Neural cell (in vitro differentiated cells): ENCODE data around the gene ANKS1B. TPM values are rescaled to one million over a fixed set of nuclear protein-coding genes. Genes with fewer than 3 reads are reported as not detected.

Experiments used
- H2AFZ ChIP-seq: fragments of 200-600, 300-800 bp; sonication (generic), shearing (Covaris generic); 2 replicates; pipeline ENCODE4 v1.6.0; 2014; ENCODE audit warnings: low read depth, mild to moderate bottlenecking, antibody characterized with exemption, low read length, moderate library complexity
- H3F3A ChIP-seq: fragments of 200-600 bp; shearing (Covaris generic); 2 replicates; pipeline ENCODE4 v1.6.1; 2016; ENCODE audit warnings: mild to moderate bottlenecking, moderate library complexity, mixed read lengths, antibody characterized with exemption, low read length; ENCODE audit not compliant: insufficient read depth, poor library complexity, severe bottlenecking
- H3K27ac ChIP-seq: fragments of 200-600, 300-800 bp; sonication (generic), shearing (Covaris generic); 2 replicates; pipeline ENCODE4 v1.5.1; 2014; ENCODE audit warnings: mild to moderate bottlenecking, low read length, moderate library complexity
- H3K27me3 ChIP-seq: fragments of 300-800, 200-600 bp; sonication (generic), shearing (Covaris generic); 2 replicates; pipeline ENCODE4 v1.6.0; 2014; ENCODE audit warnings: mild to moderate bottlenecking, low read depth, low read length, moderate library complexity; ENCODE audit not compliant: insufficient read depth
- H3K36me3 ChIP-seq: fragments of 300-800, 200-600 bp; sonication (generic), shearing (Covaris generic); 2 replicates; pipeline ENCODE4 v1.5.1; 2014; ENCODE audit warnings: mild to moderate bottlenecking, antibody characterized with exemption, low read length, moderate library complexity; ENCODE audit not compliant: insufficient read depth
- H3K4me2 ChIP-seq: fragments of 300-800, 200-600 bp; sonication (generic), shearing (Covaris generic); 2 replicates; pipeline ENCODE4 v1.6.0; 2014; ENCODE audit warnings: mild to moderate bottlenecking, low read length
- H3K4me3 ChIP-seq: fragments of 300-800, 200-600 bp; sonication (generic), shearing (Covaris generic); 2 replicates; pipeline ENCODE4 v1.5.1; 2014; ENCODE audit warnings: mild to moderate bottlenecking, low read length, moderate library complexity
- H3K79me2 ChIP-seq: fragments of 200-600 bp; shearing (Covaris generic); replicated peaks from 2 replicates; pipeline ENCODE4 v1.6.0; 2014; ENCODE audit warnings: mild to moderate bottlenecking, low read length, moderate library complexity; ENCODE audit not compliant: insufficient read depth
- H3K9ac ChIP-seq: fragments of 300-800, 200-600 bp; sonication (generic), shearing (Covaris generic); 2 replicates; pipeline ENCODE4 v1.6.1; 2016; ENCODE audit warnings: mild to moderate bottlenecking, low read length, mixed read lengths
- H3K9me2 ChIP-seq: fragments of 200-600 bp; shearing (Covaris generic); 2 replicates; pipeline ENCODE4 v1.6.1; 2016; ENCODE audit warnings: mild to moderate bottlenecking, low read length, mixed read lengths; ENCODE audit not compliant: insufficient read depth
- H3K9me3 ChIP-seq: fragments of 200-600, 300-800 bp; sonication (generic), shearing (Covaris generic); 2 replicates; pipeline ENCODE4 v1.6.1; 2016; ENCODE audit warnings: mild to moderate bottlenecking, mixed run types, low read length, moderate library complexity, mixed read lengths
- H4K20me1 ChIP-seq: fragments of 200-600 bp; shearing (Covaris generic); 2 replicates; pipeline ENCODE4 v1.6.1; 2016; ENCODE audit warnings: mild to moderate bottlenecking, mixed run types; ENCODE audit not compliant: insufficient read depth
- EP300 ChIP-seq: fragments of 450-650 bp; conservative IDR thresholded peaks from 2 replicates; pipeline ENCODE4 v1.6.1; 2014; ENCODE audit warnings: antibody characterized with exemption, mild to moderate bottlenecking, moderate library complexity; ENCODE audit not compliant: poor library complexity, severe bottlenecking
- EZH2 ChIP-seq: fragments of 200-600, 300-800 bp; shearing (Covaris generic), sonication (generic); IDR thresholded peaks from 2 replicates; pipeline ENCODE4 v1.6.1; 2014; ENCODE audit warnings: antibody characterized with exemption, low read length, borderline replicate concordance, mild to moderate bottlenecking; ENCODE audit not compliant: insufficient read depth, poor library complexity, severe bottlenecking
- MXI1 ChIP-seq: fragments of 450-650 bp; conservative IDR thresholded peaks from 2 replicates; pipeline ENCODE4 v1.6.1; 2014; ENCODE audit warnings: antibody characterized with exemption, mild to moderate bottlenecking; ENCODE audit not compliant: poor library complexity, severe bottlenecking
- POLR2AphosphoS5 ChIP-seq: IDR thresholded peaks from 2 replicates; pipeline ENCODE4 v1.6.1; 2012
- RAD21 ChIP-seq: fragments of 450-650 bp; conservative IDR thresholded peaks from 2 replicates; pipeline ENCODE4 v1.6.1; 2014; ENCODE audit warnings: antibody characterized with exemption, mild to moderate bottlenecking, moderate library complexity
- SMC3 ChIP-seq: fragments of 450-650 bp; conservative IDR thresholded peaks from 2 replicates; pipeline ENCODE4 v1.6.1; 2014; ENCODE audit warnings: antibody characterized with exemption, mild to moderate bottlenecking, moderate library complexity; ENCODE audit not compliant: poor library complexity
- TAF1 ChIP-seq: IDR thresholded peaks from 2 replicates; pipeline ENCODE4 v1.6.1; 2012; ENCODE audit warnings: low read depth
- polyA plus RNA-seq: library from polyadenylated mRNA; depleted of rRNA; stranded (reverse); fragments of >200 nt; gene quantifications from 2 replicates; pipeline ENCODE4 v1.2.3, GENCODE V29; 2014
- TF ChIP-seq, protein P1 (sequence below): fragments of 450-650 bp; IDR thresholded peaks from 2 replicates; pipeline ENCODE4 v1.5.1; 2014; ENCODE audit warnings: antibody characterized with exemption, mild to moderate bottlenecking, moderate library complexity; ENCODE audit not compliant: poor library complexity, severe bottlenecking
- TF ChIP-seq, protein P2 (sequence below): IDR thresholded peaks from 2 replicates; pipeline ENCODE4 v1.6.1; 2012; ENCODE audit warnings: borderline replicate concordance

ANKS1B gene
- polyA plus RNA-seq, 1 donor from 2014 or later, result 65.6 TPM

DNA sequence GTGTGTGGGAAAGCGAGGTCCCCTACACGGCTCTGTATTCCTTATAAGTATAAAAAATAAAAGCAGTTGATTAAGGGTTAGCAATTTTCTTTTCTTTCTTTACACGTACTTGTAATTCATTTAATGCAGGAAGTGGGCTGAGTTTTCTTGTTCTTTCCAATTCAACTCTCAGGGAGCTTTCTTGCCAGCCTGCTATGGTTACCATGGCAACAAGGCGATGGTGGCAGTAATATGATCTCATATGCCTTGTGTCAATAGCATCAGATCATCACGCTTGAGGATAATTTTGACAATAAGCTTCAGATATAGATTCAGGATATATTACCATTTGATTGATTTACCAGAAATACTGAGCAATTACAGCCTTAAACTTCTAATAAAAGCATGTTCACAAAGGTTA, 873.1 kb downstream of the ANKS1B start:
- Histone ChIP-seq H3K4me3 (peak overlapping the region; percentile 56), H3K79me2 (no peaks in the 10 kb centered on the region)

DNA sequence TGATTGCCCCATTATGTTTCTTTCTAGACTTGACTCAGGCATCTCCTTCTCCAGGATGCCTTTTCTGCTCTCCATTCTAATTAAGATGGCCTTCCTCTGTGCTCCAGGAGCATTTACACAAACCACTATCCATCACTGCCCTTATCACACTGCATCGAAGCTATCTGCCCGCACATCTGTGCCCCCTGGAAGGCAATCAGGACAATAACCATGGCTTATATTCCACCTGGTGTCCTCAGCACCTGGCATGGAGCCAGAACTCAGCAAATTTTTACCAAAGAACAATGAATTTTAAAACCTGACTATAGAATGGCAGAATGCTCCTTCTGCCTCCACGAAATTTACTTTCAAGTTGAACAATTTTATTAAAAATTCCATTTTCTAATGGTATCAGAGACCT, 873.9 kb downstream of the ANKS1B start:
- Histone ChIP-seq H3K4me2 (peak overlapping the region; percentile 84), H3K27ac (peak overlapping the region; percentile 95), H4K20me1 (no peaks in the 10 kb centered on the region), H3K9me2 (no peaks in the 10 kb centered on the region), H3K27me3 (no peaks in the 10 kb centered on the region), H3K9ac (peak overlapping the region; percentile 65), H3F3A (peaks cover 23% of the 10 kb centered on the region), H3K36me3 (peaks cover 4% of the 10 kb centered on the region), H3K79me2 (no peaks in the 10 kb centered on the region), H2AFZ (no peak overlapping the region), H3K9me3 (peaks cover 3% of the 10 kb centered on the region), H3K4me3 (peak overlapping the region; percentile 56)
- no peak for TF ChIP-seq EZH2
- TF ChIP-seq SMC3, result no peak
- no peak for TF ChIP-seq EP300
- TF ChIP-seq, protein P1, sequence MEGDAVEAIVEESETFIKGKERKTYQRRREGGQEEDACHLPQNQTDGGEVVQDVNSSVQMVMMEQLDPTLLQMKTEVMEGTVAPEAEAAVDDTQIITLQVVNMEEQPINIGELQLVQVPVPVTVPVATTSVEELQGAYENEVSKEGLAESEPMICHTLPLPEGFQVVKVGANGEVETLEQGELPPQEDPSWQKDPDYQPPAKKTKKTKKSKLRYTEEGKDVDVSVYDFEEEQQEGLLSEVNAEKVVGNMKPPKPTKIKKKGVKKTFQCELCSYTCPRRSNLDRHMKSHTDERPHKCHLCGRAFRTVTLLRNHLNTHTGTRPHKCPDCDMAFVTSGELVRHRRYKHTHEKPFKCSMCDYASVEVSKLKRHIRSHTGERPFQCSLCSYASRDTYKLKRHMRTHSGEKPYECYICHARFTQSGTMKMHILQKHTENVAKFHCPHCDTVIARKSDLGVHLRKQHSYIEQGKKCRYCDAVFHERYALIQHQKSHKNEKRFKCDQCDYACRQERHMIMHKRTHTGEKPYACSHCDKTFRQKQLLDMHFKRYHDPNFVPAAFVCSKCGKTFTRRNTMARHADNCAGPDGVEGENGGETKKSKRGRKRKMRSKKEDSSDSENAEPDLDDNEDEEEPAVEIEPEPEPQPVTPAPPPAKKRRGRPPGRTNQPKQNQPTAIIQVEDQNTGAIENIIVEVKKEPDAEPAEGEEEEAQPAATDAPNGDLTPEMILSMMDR, result no peak
- TF ChIP-seq POLR2AphosphoS5, result no peak
- TF ChIP-seq, protein P2, sequence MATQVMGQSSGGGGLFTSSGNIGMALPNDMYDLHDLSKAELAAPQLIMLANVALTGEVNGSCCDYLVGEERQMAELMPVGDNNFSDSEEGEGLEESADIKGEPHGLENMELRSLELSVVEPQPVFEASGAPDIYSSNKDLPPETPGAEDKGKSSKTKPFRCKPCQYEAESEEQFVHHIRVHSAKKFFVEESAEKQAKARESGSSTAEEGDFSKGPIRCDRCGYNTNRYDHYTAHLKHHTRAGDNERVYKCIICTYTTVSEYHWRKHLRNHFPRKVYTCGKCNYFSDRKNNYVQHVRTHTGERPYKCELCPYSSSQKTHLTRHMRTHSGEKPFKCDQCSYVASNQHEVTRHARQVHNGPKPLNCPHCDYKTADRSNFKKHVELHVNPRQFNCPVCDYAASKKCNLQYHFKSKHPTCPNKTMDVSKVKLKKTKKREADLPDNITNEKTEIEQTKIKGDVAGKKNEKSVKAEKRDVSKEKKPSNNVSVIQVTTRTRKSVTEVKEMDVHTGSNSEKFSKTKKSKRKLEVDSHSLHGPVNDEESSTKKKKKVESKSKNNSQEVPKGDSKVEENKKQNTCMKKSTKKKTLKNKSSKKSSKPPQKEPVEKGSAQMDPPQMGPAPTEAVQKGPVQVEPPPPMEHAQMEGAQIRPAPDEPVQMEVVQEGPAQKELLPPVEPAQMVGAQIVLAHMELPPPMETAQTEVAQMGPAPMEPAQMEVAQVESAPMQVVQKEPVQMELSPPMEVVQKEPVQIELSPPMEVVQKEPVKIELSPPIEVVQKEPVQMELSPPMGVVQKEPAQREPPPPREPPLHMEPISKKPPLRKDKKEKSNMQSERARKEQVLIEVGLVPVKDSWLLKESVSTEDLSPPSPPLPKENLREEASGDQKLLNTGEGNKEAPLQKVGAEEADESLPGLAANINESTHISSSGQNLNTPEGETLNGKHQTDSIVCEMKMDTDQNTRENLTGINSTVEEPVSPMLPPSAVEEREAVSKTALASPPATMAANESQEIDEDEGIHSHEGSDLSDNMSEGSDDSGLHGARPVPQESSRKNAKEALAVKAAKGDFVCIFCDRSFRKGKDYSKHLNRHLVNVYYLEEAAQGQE, result no peak
- no peak for TF ChIP-seq RAD21
- TF ChIP-seq TAF1, result no peak
- no peak for TF ChIP-seq MXI1

More for the DNA sequence above, 873.1 kb downstream of the ANKS1B start:
- H3K9me3 ChIP-seq, result peaks cover 3% of the 10 kb centered on the region
- no peaks in the 10 kb centered on the region for H4K20me1 ChIP-seq
- TF ChIP-seq EP300 (peak; percentile 74), RAD21 (peak; percentile 31), SMC3 (peak; percentile 23), POLR2AphosphoS5 (peak; percentile 57), EZH2 (no peak), MXI1 (no peak), TAF1 (no peak)
- TF ChIP-seq, protein P2, result peak; percentile 63
- TF ChIP-seq, protein P1, result no peak
- peak overlapping the region; percentile 95 for H3K27ac ChIP-seq
- H2AFZ ChIP-seq, result no peak overlapping the region
- H3K4me2 ChIP-seq, result peak overlapping the region; percentile 84
- no peaks in the 10 kb centered on the region for H3K27me3 ChIP-seq
- H3K9ac ChIP-seq, result peak overlapping the region; percentile 65
- H3K9me2 ChIP-seq, result no peaks in the 10 kb centered on the region
- H3K36me3 ChIP-seq, result peaks cover 4% of the 10 kb centered on the region
- peaks cover 23% of the 10 kb centered on the region for H3F3A ChIP-seq
